Stimulated activated CD4-positive, alpha-beta T cell treated with anti-CD3 and anti-CD28 coated beads, TNF-alpha, amount 100 ng/mL, for 24 hours (primary cell): ENCODE results near the gene FAM118A.
"Not testable (repeated sequence)": the region's sequence is repeated elsewhere in the genome, so short reads cannot be mapped to it uniquely, and the experiment has no call there.

ENCODE experiments used
- DNase-seq, 3 experiments: peaks; one replicate each; pipeline ENCODE4 v3.0.0-alpha.2; 2020; ENCODE audit warnings: low read depth in 3 of 3

Gene FAM118A

DNA sequence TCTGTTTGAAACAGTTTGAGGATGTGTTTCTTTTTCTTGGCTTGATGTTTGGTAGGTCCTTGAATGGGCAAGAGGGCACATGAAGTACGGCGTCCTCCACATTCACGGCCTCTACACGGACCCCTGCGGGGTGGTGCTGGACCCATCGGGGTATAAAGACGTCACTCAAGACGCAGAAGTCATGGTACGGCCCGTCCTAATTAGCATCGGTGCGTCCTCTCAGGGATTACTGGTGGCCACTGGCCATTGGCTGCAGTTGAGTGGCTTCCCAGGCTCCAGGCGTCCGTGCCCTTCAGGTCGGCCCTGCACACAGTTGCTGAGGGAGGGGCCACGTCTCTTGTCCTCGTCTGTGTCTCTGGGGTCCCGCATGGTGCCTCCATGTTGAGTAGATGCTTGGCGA lies 20.8 kb downstream of the FAM118A start:
- DNase-seq: no peak

GRCh38 chr22:45331486-45331885 lies 21.8 kb downstream of the FAM118A start:
- DNase-seq: no peak

DNA sequence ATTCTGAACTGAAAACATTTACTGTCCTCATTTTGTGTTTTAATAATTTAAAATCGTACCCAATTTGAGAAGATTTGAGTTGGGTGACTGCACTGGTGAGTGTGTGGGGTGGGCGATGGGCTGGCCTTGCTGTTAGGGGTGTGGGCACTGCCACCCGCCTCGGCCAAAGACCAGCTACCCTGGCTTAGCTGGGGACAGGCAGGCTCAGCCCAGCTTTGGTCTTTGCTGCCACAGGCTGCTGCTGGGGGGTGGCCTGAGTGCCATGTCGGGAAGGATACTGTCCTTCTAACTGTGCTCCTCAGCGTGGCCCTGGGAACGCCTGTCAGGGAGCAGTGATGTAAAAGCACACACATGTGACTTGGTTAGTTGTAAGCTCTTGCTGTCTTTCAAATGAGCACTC lies 22.3 kb downstream of the FAM118A start:
- DNase-seq: no peak

GRCh38 chr22:45334068-45334467 lies 24.3 kb downstream of the FAM118A start:
- DNase-seq: no peak

DNA sequence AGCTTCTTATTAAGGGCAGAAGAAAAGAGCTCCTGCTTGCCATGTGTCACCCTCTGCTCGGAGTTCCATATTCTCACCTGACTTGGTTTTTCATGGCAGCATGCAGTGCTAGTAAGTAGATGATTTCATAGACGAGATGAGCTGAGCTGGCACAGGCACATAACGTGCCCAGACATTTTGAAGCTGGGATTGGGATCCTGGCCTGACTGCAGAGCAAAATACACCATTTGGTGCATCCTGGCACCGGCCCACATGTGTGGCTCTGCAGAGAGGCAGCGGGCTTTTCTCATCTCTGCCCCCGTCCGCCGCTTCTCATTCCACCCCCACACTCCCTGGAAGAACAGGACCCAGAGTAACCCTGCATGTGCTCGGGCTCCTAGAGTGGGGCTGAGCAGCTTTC lies 24.8 kb downstream of the FAM118A start:
- no peak for DNase-seq

GRCh38 chr22:45335021-45335818 lies 25.5 kb downstream of the FAM118A start:
- no peak for DNase-seq

DNA sequence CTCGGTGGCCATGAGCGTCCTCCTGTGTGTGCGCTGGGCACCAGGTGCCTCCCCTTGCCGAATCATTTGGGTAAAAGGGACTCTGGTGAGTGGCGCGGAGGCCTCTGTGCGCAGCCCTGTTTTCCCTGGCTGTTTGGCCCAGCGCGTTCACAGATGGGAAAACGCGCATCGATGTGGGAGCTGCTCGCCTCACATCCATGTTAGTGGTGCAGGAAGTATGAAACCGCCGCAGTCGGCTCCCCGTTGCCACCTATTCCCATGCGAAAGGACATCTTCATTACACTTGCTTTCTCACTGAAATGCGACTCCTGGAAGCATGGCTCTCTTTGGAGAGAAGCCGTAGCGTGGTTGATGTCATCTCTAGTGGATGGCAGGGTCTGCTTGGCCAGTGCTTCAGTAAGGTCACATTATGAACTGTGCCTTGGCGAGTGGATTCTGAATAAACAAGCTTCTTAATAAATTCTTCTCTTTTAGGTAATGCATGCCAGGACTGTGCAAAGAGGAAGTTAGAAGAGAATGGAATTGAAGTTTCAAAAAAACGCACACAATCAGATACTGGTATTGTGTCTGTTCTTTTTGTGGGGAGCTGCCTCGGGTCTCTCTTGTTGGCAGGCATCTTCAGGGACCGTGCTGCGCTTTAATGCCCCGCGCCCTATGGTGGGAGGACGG lies 26.3 kb downstream of the FAM118A start:
- no peak for DNase-seq

- DNase-seq: no peak
Observed at GRCh38 chr22:45336971-45337431, 27.3 kb downstream of the FAM118A start.

DNA sequence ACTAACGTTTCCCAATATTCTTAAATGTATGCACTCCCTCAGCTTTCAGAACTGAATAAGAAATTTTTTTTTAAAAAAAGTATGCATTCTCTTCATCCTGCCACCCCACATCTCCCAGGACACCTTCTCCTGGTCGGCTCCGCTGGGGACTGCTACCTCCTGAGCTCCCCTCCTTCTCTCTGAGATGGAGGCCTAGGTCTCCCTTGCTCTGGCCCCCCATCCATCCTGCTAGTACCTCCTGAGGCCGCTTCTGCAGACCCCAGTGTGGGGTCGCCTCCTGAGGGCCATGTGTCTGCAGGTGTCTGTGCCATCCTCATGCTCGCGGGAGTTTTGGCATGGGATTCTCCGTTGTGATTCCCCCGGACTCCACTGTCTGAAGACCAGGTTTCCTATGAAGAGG lies 27.8 kb downstream of the FAM118A start:
- no peak for DNase-seq

DNA sequence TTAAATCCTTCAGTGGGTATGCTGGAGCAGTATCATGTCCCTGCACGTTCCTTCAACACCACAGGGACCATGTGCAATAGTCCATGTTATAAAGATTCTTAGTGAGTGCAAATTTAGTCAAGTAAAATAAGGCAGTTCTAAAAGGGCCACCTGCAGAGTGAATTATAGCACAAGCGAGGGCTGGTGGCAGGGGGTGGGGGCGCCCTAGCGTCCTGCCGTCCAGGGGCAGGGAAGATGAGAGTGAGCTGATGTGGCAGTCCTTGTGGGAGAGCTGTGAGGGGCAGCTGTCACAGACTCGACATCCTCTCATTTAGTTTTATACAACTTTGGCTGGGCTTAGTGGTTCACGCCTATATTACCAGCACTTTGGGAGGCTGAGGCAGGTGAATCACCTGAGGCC lies 29.1 kb downstream of the FAM118A start:
- no peak for DNase-seq

- DNase-seq: no peak
Observed at GRCh38 chr22:45340323-45340722, 30.6 kb downstream of the FAM118A start.

- peak; percentile 22 to 55 (median 28) for DNase-seq
Observed at GRCh38 chr22:45341498-45341897, 31.8 kb downstream of the FAM118A start.

- no peak for DNase-seq
Observed at GRCh38 chr22:45343143-45343542, 33.4 kb downstream of the FAM118A start.

DNA sequence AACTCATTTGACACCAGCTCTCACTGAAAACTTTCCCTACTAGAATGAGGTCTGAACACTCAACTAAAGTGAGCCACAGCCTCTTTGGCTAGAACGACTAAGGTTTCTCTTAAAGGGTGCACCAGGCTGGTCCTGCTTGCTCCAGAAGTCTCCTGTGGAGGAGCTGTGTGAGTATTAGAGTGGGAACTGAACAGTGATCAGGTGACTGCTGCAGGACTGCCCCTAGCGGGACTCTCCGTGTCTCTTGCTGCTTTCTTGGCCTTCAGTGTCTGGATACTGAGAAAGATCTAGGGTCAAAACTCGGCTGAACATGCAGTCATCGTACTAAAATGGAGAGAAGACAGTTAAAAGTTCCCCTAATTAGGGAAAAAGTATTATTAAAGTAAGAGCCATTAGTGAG lies 34.6 kb downstream of the FAM118A start:
- no peak for DNase-seq

DNA sequence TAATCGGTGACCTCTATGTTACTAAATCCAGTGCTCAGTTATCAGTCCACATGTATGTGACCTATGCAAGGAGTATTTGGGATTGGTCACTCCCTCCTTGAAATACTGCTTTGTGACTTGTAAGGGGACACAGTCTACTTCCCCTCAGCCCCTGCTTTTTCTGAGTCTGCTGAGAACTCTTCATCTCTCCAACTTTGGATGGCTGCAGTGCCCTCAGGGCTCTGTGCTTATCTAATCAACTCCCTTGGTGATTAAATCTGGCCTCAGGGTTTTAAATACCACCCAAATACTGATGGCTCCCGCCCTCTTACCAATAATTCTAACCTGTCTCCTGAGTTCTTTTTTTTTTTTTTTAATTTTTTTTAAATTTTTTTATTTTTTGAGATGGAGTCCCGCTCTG lies 40.2 kb downstream of the FAM118A start:
- DNase-seq: no peak

GRCh38 chr22:45351956-45352355 lies 42.2 kb downstream of the FAM118A start:
- no peak for DNase-seq

DNA sequence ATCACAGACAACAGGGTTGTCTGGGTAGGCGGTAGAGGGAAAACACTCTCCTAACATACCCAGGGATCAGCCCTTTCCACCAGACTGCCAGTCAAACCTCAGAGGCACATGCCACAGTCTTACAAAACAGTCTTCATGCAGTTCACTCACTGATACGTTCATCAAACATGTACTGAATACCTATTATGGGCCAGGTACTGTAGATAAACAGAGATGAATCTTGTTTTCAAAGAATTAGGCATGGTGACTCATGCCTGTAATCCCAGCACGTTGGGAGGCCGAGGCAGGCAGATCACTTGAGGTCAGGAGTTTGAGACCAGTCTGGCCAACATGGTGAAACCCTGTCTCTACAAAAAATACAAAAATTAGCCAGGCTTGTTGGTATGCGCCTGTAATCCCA lies 43.0 kb downstream of the FAM118A start:
- DNase-seq: not testable (repeated sequence)

DNA sequence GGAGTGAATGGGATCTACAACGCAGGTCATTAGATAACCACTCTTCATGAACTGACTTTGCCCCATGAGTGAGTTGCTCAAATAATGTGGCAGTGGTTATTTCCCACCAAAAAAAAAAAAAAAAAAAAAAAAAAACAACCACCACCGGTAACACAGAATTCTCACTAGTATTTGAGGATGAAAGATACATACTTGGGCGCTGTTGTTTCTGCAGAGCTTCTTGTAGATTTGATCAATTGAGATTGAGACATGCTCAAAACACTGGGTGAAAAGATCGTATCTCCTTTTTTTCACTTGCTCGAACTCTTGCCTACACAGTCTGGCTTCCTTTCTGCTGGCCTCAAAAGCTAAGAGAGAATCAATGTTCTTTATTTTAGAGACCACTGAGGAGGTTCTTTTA lies 44.1 kb downstream of the FAM118A start:
- no peak for DNase-seq

- no peak for DNase-seq
Observed at GRCh38 chr22:45357490-45357889, 47.8 kb downstream of the FAM118A start.

DNA sequence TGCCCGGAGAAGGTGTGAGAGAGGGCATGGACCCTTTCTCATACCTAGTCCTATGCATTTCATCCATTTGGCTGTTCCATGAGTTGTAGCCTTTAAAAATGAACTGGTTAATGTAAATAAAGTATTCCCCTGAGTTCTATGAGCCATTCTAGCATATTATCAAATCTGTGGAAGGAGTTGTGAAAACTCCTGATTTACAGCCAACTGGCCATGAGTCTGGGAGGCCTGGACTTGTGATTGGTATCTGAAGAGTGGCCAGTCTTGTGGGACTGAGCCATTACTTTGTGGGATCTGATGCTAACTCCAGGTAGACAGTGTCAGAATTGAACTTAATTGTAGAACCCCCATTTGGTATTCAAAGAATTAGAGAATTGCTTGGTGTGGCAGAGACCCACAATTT lies 48.4 kb downstream of the FAM118A start:
- no peak for DNase-seq

DNA sequence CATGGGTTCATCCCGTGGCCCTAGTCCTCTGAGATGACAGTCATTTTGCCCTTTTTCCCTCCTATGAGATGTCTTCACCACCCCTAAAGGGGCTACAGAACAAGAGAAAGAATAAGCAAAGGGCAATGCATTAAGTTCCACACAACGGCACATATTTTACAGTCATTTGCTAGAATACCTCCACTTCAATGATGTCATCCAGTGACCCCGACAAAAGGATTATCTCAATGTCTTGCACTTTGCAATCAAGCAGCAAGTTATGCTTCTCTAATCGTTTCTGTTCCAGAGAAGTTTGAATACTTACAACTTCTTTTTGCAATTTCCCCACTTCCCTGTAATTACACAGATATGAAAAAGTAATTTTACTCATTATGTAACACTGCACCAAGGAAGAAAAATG lies 49.9 kb downstream of the FAM118A start:
- DNase-seq: no peak

GRCh38 chr22:45366713-45367112 lies 57.0 kb downstream of the FAM118A start:
- no peak for DNase-seq

DNA sequence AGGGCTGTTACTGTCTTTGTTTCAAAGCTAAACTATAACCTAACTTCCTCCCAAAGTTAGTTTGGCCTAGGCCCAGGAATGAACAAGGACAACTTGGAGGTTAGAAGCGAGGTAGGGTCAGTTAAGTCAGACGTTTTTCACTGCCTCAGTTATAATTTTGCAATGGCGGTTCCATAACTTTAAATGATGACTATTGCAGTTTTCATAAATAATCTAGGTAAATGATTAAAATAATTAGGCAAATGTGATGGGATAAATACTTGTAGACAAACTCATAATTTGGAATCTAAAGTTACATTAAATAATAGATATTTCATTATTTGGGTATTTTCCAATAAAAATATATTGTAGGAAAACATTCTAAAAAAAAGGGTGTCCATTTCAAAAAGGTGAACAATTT lies 63.9 kb downstream of the FAM118A start:
- not testable (repeated sequence) for DNase-seq
